Esophagus muscularis mucosa (tissue), 4 donors: Measurements from ENCODE around the gene CCDC88C.

Experiments used
- EP300 ChIP-seq: sonication (generic); formaldehyde crosslinking; IDR thresholded peaks from one replicate; pipeline ENCODE4 v1.6.1; 2017; ENCODE audit warnings: antibody characterized with exemption
- POLR2A ChIP-seq: fragments of 450-650 bp; IDR thresholded peaks from one replicate; pipeline ENCODE4 v1.6.1; 2017; ENCODE audit warnings: antibody characterized with exemption, moderate library complexity, mild to moderate bottlenecking, low read depth
- POLR2AphosphoS5 ChIP-seq, 2 donors: sonication (generic); formaldehyde crosslinking; IDR thresholded peaks; one replicate each; pipeline ENCODE4 v1.6.1; 2017; ENCODE audit warnings: antibody characterized with exemption in 2 of 2
- TF ChIP-seq, protein P1 (sequence below), 3 experiments: fragments of 200-600 bp in 2 of 3; fragments of 450-650 bp in 1 of 3; sonication (generic) in 2 of 3; IDR thresholded peaks; one replicate each; pipeline ENCODE4 v1.5.1; 2017 to 2019; ENCODE audit warnings: antibody characterized with exemption in 3 of 3, mild to moderate bottlenecking in 2 of 3, moderate library complexity in 1 of 3

DNA sequence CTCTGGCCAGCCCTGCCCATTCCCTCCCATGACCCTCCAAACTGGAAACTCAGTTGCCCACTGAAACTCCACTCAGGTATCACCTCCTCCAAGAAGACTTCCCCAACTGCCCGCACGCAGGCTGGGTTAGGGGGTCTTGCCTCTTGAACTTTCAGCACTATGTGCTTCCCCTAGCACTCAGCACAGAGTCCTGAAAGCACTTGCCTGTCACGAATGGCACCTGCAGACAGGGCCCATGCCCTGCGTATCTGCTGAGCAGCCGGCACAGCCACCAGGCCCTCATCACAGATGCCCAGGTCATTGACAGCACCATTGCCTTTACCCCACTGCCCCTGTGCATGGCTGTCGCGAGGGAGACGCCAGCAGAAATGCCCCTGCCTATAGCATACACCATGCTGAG is 11.2 kb downstream of the CCDC88C start:
- TF ChIP-seq, protein P1, sequence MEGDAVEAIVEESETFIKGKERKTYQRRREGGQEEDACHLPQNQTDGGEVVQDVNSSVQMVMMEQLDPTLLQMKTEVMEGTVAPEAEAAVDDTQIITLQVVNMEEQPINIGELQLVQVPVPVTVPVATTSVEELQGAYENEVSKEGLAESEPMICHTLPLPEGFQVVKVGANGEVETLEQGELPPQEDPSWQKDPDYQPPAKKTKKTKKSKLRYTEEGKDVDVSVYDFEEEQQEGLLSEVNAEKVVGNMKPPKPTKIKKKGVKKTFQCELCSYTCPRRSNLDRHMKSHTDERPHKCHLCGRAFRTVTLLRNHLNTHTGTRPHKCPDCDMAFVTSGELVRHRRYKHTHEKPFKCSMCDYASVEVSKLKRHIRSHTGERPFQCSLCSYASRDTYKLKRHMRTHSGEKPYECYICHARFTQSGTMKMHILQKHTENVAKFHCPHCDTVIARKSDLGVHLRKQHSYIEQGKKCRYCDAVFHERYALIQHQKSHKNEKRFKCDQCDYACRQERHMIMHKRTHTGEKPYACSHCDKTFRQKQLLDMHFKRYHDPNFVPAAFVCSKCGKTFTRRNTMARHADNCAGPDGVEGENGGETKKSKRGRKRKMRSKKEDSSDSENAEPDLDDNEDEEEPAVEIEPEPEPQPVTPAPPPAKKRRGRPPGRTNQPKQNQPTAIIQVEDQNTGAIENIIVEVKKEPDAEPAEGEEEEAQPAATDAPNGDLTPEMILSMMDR (IDR thresholded peaks at IDR 0.05) = no peak
- TF ChIP-seq POLR2A (no peak), POLR2AphosphoS5 (IDR thresholded peaks at IDR 0.05) (no peak), EP300 (no peak)
